Liver (tissue), 9 donors: ENCODE data around the gene NR3C1. TPM values are rescaled to one million over a fixed set of nuclear protein-coding genes. Genes with fewer than 3 reads are reported as not detected.
A peak's percentile ranks its signal among the peaks of the same experiment; 100 is the strongest.

Experiments used
- DNase-seq: peaks from one replicate; pipeline ENCODE4 v3.0.0-alpha.2; 2017; ENCODE audit warnings: low spot score
- H3K27ac ChIP-seq, 2 donors: one replicate each; pipeline ENCODE4 v1.7.0; 2013; ENCODE audit warnings: inconsistent platforms in 2 of 2, low read length in 2 of 2, control low read depth in 1 of 2, low read depth in 1 of 2, mild to moderate bottlenecking in 1 of 2
- H3K27me3 ChIP-seq, 4 donors: one replicate each; pipeline versions ENCODE4 v1.6.1 to v1.7.0; 2013; ENCODE audit warnings: low read length in 3 of 4, inconsistent platforms in 1 of 4, mild to moderate bottlenecking in 1 of 4, moderate library complexity in 1 of 4; ENCODE audit not compliant: control insufficient read depth in 4 of 4, insufficient read depth in 4 of 4
- H3K36me3 ChIP-seq, 4 donors: one replicate each; pipeline versions ENCODE4 v1.6.1 to v1.7.0; 2013; ENCODE audit warnings: low read length in 3 of 4, mild to moderate bottlenecking in 3 of 4, low read depth in 1 of 4, moderate library complexity in 1 of 4; ENCODE audit not compliant: control insufficient read depth in 4 of 4, insufficient read depth in 3 of 4
- H3K4me1 ChIP-seq, 4 donors: one replicate each; pipeline versions ENCODE4 v1.6.1 to v1.7.0; 2013; ENCODE audit warnings: low read length in 3 of 4, mild to moderate bottlenecking in 3 of 4, moderate library complexity in 1 of 4; ENCODE audit not compliant: control insufficient read depth in 4 of 4, insufficient read depth in 4 of 4
- H3K4me3 ChIP-seq, 3 donors: one replicate each; pipeline versions ENCODE4 v1.6.1 to v1.7.0; 2013; ENCODE audit warnings: low read length in 3 of 3, control low read depth in 1 of 3, low read depth in 1 of 3, mild to moderate bottlenecking in 1 of 3
- H3K9ac ChIP-seq, 2 donors: one replicate each; pipeline ENCODE4 v1.7.0; 2013; ENCODE audit warnings: low read length in 2 of 2, mild to moderate bottlenecking in 2 of 2, moderate library complexity in 2 of 2, control low read depth in 1 of 2, low read depth in 1 of 2
- H3K9me3 ChIP-seq, 4 donors: one replicate each; pipeline versions ENCODE4 v1.6.1 to v1.7.0; 2013; ENCODE audit warnings: low read length in 3 of 4; ENCODE audit not compliant: control insufficient read depth in 4 of 4
- ATF3 ChIP-seq: IDR thresholded peaks from 2 replicates; pipeline ENCODE4 v1.6.1; 2016; ENCODE audit warnings: antibody characterized with exemption
- CTCF ChIP-seq: fragments of 150-350 bp; IDR thresholded peaks from 2 replicates; pipeline ENCODE4 v1.5.1; 2017; ENCODE audit warnings: improper control_type of control experiment, low read depth, low read length; ENCODE audit not compliant: missing input control
- EGR1 ChIP-seq, 2 donors: IDR thresholded peaks; 2 replicates each; pipeline ENCODE4 v1.6.1; 2016 to 2018; ENCODE audit warnings: antibody characterized with exemption in 2 of 2, low read depth in 2 of 2
- FOXA2 ChIP-seq: IDR thresholded peaks from 2 replicates; pipeline ENCODE4 v1.6.1; 2016; ENCODE audit warnings: antibody characterized with exemption
- GABPA ChIP-seq, 2 donors: IDR thresholded peaks in 1 of 2; conservative IDR thresholded peaks in 1 of 2; 2 replicates each; pipeline ENCODE4 v1.6.1; 2016; ENCODE audit warnings: antibody characterized with exemption in 2 of 2, mild to moderate bottlenecking in 1 of 2, moderate library complexity in 1 of 2
- HNF4A ChIP-seq, 2 donors: conservative IDR thresholded peaks; 2 replicates each; pipeline ENCODE4 v1.6.1; 2016; ENCODE audit warnings: antibody characterized with exemption in 2 of 2, mild to moderate bottlenecking in 2 of 2
- HNF4G ChIP-seq: IDR thresholded peaks from 2 replicates; pipeline ENCODE4 v1.6.1; 2016; ENCODE audit warnings: antibody characterized with exemption
- JUND ChIP-seq, 2 donors: IDR thresholded peaks; 2 replicates each; pipeline ENCODE4 v1.6.1; 2016; ENCODE audit warnings: antibody characterized with exemption in 2 of 2
- NR2F2 ChIP-seq: IDR thresholded peaks from 2 replicates; pipeline ENCODE4 v1.6.1; 2016; ENCODE audit warnings: antibody characterized with exemption
- RAD21 ChIP-seq, 2 donors: IDR thresholded peaks; 2 replicates each; pipeline ENCODE4 v1.6.1; 2016; ENCODE audit warnings: antibody characterized with exemption in 2 of 2, mild to moderate bottlenecking in 2 of 2
- RXRA ChIP-seq, 2 donors: IDR thresholded peaks; 2 replicates each; pipeline ENCODE4 v1.6.1; 2017 to 2018; ENCODE audit warnings: antibody characterized with exemption in 2 of 2, mild to moderate bottlenecking in 1 of 2
- SP1 ChIP-seq: IDR thresholded peaks from 2 replicates; pipeline ENCODE4 v1.6.1; 2018; ENCODE audit warnings: antibody characterized with exemption, mild to moderate bottlenecking
- TAF1 ChIP-seq: conservative IDR thresholded peaks from 2 replicates; pipeline ENCODE4 v1.6.1; 2016; ENCODE audit warnings: antibody characterized with exemption, mild to moderate bottlenecking
- YY1 ChIP-seq: IDR thresholded peaks from 2 replicates; pipeline ENCODE4 v1.6.1; 2016; ENCODE audit warnings: antibody characterized with exemption, mild to moderate bottlenecking
- ZBTB33 ChIP-seq: IDR thresholded peaks from 2 replicates; pipeline ENCODE4 v1.6.1; 2016; ENCODE audit warnings: antibody characterized with exemption
- WGBS: extraction: QIAGEN DNeasy Blood & Tissue Kit; methylation state at CpG from one replicate; pipeline ENCODE4 v1.1.7; 2013; 5-methylcytosine and 5-hydroxymethylcytosine counted together
- polyA plus RNA-seq, 2 donors: library from polyadenylated mRNA; stranded (reverse) in 1 of 2; unstranded in 1 of 2; fragments of 200-250 nt in 1 of 2; fragments of >200 nt in 1 of 2; fragmentation: Nextera tagmentation in 1 of 2; extraction: Ambion mirVana in 1 of 2; gene quantifications; one replicate each; pipeline versions ENCODE4 v1.2.1 to v1.2.3, GENCODE V29; 2013 to 2015
- total RNA-seq, 2 donors: library from RNA; depleted of rRNA; stranded (reverse); fragments of >200 nt; gene quantifications; one replicate each; pipeline ENCODE4 v1.2.3, GENCODE V29; 2014
- TF ChIP-seq, protein P1 (sequence below): IDR thresholded peaks from 2 replicates; pipeline ENCODE4 v1.6.1; 2016; ENCODE audit warnings: antibody characterized with exemption, mild to moderate bottlenecking
- donor health status: healthy.
- donor health status: healthy.
- donor health status: healthy.
- donor health status: healthy.
- donor health status: healthy.

NR3C1 gene
- total and polyA plus RNA-seq, 4 donors, result 24.5 to 36.4 (median 29.0) TPM

DNA sequence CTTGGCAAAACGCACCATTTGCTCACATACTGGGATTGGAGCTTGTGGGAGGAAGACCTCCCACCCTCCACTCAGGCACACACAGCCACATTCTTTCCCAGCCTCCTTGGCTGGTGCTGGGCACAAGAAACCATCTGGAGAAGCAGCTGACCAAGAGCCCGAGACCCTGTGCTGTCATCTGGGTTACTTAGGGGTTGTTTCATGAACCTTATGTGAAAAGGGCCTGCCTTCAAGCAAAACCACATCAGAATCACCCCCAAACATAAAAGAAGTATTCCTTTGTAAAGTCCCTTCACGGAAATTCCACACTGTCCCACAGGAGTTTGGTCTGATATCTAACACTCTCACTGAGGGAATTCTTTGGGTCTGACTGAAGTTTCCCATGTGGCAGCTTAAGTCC is 172.1 kb downstream of the NR3C1 start:
- peak overlapping the region in 1 of 2 donors; percentile 61 for H3K27ac ChIP-seq

More for the DNA sequence above, 172.1 kb downstream of the NR3C1 start:
- Histone ChIP-seq H3K4me1 (peaks cover 17 to 54% (median 32%) of the 10 kb centered on the region in 4 donors), H3K27me3 (no peaks in the 10 kb centered on the region), H3K36me3 (no peaks in the 10 kb centered on the region), H3K4me3 (no peak overlapping the region), H3K9me3 (no peaks in the 10 kb centered on the region), H3K9ac (no peak overlapping the region)
- no peak for DNase-seq
- 83% methylated on average over 3 of the region's 3 CpGs for WGBS
- no peak for TF ChIP-seq TAF1
- TF ChIP-seq, protein P1, sequence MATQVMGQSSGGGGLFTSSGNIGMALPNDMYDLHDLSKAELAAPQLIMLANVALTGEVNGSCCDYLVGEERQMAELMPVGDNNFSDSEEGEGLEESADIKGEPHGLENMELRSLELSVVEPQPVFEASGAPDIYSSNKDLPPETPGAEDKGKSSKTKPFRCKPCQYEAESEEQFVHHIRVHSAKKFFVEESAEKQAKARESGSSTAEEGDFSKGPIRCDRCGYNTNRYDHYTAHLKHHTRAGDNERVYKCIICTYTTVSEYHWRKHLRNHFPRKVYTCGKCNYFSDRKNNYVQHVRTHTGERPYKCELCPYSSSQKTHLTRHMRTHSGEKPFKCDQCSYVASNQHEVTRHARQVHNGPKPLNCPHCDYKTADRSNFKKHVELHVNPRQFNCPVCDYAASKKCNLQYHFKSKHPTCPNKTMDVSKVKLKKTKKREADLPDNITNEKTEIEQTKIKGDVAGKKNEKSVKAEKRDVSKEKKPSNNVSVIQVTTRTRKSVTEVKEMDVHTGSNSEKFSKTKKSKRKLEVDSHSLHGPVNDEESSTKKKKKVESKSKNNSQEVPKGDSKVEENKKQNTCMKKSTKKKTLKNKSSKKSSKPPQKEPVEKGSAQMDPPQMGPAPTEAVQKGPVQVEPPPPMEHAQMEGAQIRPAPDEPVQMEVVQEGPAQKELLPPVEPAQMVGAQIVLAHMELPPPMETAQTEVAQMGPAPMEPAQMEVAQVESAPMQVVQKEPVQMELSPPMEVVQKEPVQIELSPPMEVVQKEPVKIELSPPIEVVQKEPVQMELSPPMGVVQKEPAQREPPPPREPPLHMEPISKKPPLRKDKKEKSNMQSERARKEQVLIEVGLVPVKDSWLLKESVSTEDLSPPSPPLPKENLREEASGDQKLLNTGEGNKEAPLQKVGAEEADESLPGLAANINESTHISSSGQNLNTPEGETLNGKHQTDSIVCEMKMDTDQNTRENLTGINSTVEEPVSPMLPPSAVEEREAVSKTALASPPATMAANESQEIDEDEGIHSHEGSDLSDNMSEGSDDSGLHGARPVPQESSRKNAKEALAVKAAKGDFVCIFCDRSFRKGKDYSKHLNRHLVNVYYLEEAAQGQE, result no peak
- TF ChIP-seq CTCF, result no peak
- TF ChIP-seq FOXA2, result no peak
- TF ChIP-seq GABPA (IDR thresholded peaks at IDR 0.05 in 1 of 2, conservative IDR thresholded peaks at IDR 0.05 in 1 of 2), result no peak
- TF ChIP-seq HNF4A (conservative IDR thresholded peaks at IDR 0.05), result no peak
- TF ChIP-seq JUND (IDR thresholded peaks at IDR 0.05), result no peak
- no peak for TF ChIP-seq ATF3
- TF ChIP-seq ZBTB33, result no peak
- no peak for TF ChIP-seq RXRA (IDR thresholded peaks at IDR 0.05)
- TF ChIP-seq HNF4G, result no peak
- TF ChIP-seq SP1, result no peak
- TF ChIP-seq NR2F2, result no peak
- no peak for TF ChIP-seq EGR1 (IDR thresholded peaks at IDR 0.05; ENCODE audit: low read depth in 2 of 2)
- no peak for TF ChIP-seq RAD21 (IDR thresholded peaks at IDR 0.05)
- TF ChIP-seq YY1, result no peak
